K562 (cell line): ENCODE data around the gene NTS. TPM values are rescaled to one million over a fixed set of nuclear protein-coding genes. Genes with fewer than 3 reads are reported as not detected.

ENCODE experiments used
- polyA plus RNA-seq, 8 experiments: library from polyadenylated mRNA; depleted of rRNA in 4 of 8; stranded (reverse) in 5 of 8; unstranded in 3 of 8; fragments of >200 nt; fragmentation: Nextera tagmentation in 2 of 8; fragmentation: Illumina TruSeq in 1 of 8; extraction: Ambion mirVana in 2 of 8; extraction: Trizol in 1 of 8; gene quantifications; 2 replicates each; pipeline versions ENCODE4 v1.2.1 to v1.2.3, GENCODE V29; 2011 to 2014; ENCODE audit warnings: inconsistent platforms in 1 of 8, missing spikeins in 1 of 8
- total RNA-seq, 7 experiments: library from RNA; depleted of rRNA in 6 of 7; stranded (reverse); fragments of >200 nt in 6 of 7; fragmentation: Illumina TruSeq in 2 of 7; extraction: Trizol in 2 of 7; gene quantifications; 2 replicates each; pipeline versions ENCODE4 v1.2.1 to v1.2.3, GENCODE V29; 2011 to 2021; ENCODE audit warnings: low replicate concordance in 1 of 7

Gene NTS
- total and polyA plus RNA-seq, 9 of the 15 experiments (the other 6 are each of a cell fraction or from before 2014, with no cell fraction given) = 0.09 to 3.4 (median 0.18) TPM; not detected in 2

Other genes with a start within 250 kb of the NTS start
- gene RASSF9, start 37.9 kb upstream of the NTS start, total RNA-seq (2014; rRNA removed) = not detected in 2 replicates
- gene RASSF9, start 37.9 kb upstream of the NTS start, total RNA-seq (2014; rRNA removed; fragmentation: Illumina TruSeq; extraction: Trizol) = not detected in 2 replicates
- gene RASSF9, start 37.9 kb upstream of the NTS start, total RNA-seq (2015; rRNA removed; fragmentation: Illumina TruSeq; extraction: Trizol) = not detected in 2 replicates
- not detected in 2 replicates for gene RASSF9, start 37.9 kb upstream of the NTS start, total RNA-seq (2021)
- gene RASSF9, start 37.9 kb upstream of the NTS start, polyA plus RNA-seq (2011; rRNA removed) = not detected in 2 replicates
- not detected in 2 replicates for gene RASSF9, start 37.9 kb upstream of the NTS start, polyA plus RNA-seq (2014; fragmentation: Illumina TruSeq; extraction: Trizol)
- not detected for gene RASSF9, start 37.9 kb upstream of the NTS start, polyA plus RNA-seq (2014; fragmentation: Nextera tagmentation; extraction: Ambion mirVana)
- not detected in 2 replicates for gene RASSF9, start 37.9 kb upstream of the NTS start, polyA plus RNA-seq (2014; rRNA removed)